Trophoblast cell (in vitro differentiated cells and primary cell): ENCODE measurements around the gene SLC38A8.

ENCODE experiments used
- DNase-seq, 2 donors: peaks; one replicate each; pipeline ENCODE4 v3.0.0-alpha.2; 2016
- H2AFZ ChIP-seq: 2 replicates; pipeline ENCODE4 v1.6.1; 2013; ENCODE audit warnings: low read length, moderate library complexity, mild to moderate bottlenecking; ENCODE audit not compliant: insufficient read depth, poor library complexity
- H2AK5ac ChIP-seq: 2 replicates; pipeline ENCODE4 v1.6.1; 2013; ENCODE audit warnings: mild to moderate bottlenecking, low read length
- H2BK120ac ChIP-seq: 2 replicates; pipeline ENCODE4 v1.6.1; 2013; ENCODE audit warnings: low read length, mild to moderate bottlenecking, moderate library complexity; ENCODE audit not compliant: insufficient read depth, poor library complexity
- H2BK12ac ChIP-seq: 2 replicates; pipeline ENCODE4 v1.6.1; 2013; ENCODE audit warnings: mild to moderate bottlenecking, low read length, moderate library complexity
- H2BK5ac ChIP-seq: 2 replicates; pipeline ENCODE4 v1.6.1; 2013; ENCODE audit warnings: low read length, low read depth, moderate library complexity, mild to moderate bottlenecking; ENCODE audit not compliant: poor library complexity
- H3K14ac ChIP-seq: 2 replicates; pipeline ENCODE4 v1.6.1; 2013; ENCODE audit warnings: mild to moderate bottlenecking, low read length
- H3K18ac ChIP-seq: 2 replicates; pipeline ENCODE4 v1.6.1; 2013; ENCODE audit warnings: mild to moderate bottlenecking, low read length
- H3K23ac ChIP-seq: 2 replicates; pipeline ENCODE4 v1.6.1; 2013; ENCODE audit warnings: low read length
- H3K27ac ChIP-seq: 2 replicates; pipeline ENCODE4 v1.5.1; 2013; ENCODE audit warnings: low read depth, mild to moderate bottlenecking, inconsistent platforms, low read length, moderate library complexity
- H3K27me3 ChIP-seq: 2 replicates; pipeline ENCODE4 v1.6.1; 2013; ENCODE audit warnings: inconsistent platforms, mild to moderate bottlenecking, low read length, moderate library complexity; ENCODE audit not compliant: insufficient read depth
- H3K36me3 ChIP-seq, 2 experiments: 1 replicate in 1 of 2; 2 replicates in 1 of 2; pipeline ENCODE4 v1.6.1; 2013; ENCODE audit warnings: low read length in 2 of 2, mild to moderate bottlenecking in 2 of 2, moderate library complexity in 1 of 2; ENCODE audit not compliant: insufficient read depth in 2 of 2, control insufficient read depth in 1 of 2
- H3K4ac ChIP-seq: 2 replicates; pipeline ENCODE4 v1.6.1; 2013; ENCODE audit warnings: low read depth, mild to moderate bottlenecking, low read length, moderate library complexity
- H3K4me1 ChIP-seq, 2 experiments: 1 replicate in 1 of 2; 2 replicates in 1 of 2; pipeline ENCODE4 v1.6.1; 2013; ENCODE audit warnings: low read length in 2 of 2, mild to moderate bottlenecking in 2 of 2, moderate library complexity in 1 of 2; ENCODE audit not compliant: insufficient read depth in 2 of 2, control insufficient read depth in 1 of 2
- H3K4me2 ChIP-seq: 2 replicates; pipeline ENCODE4 v1.6.1; 2013; ENCODE audit warnings: inconsistent platforms, mild to moderate bottlenecking, low read length, moderate library complexity
- H3K4me3 ChIP-seq: 2 replicates; pipeline ENCODE4 v1.5.1; 2013; ENCODE audit warnings: mild to moderate bottlenecking, low read depth, low read length, inconsistent platforms
- H3K79me1 ChIP-seq: one replicate; pipeline ENCODE4 v1.6.1; 2013; ENCODE audit warnings: low read length
- H3K79me2 ChIP-seq: 2 replicates; pipeline ENCODE4 v1.6.1; 2013; ENCODE audit warnings: low read length, mild to moderate bottlenecking; ENCODE audit not compliant: control insufficient read depth, insufficient read depth, poor library complexity
- H3K9ac ChIP-seq: 2 replicates; pipeline ENCODE4 v1.6.1; 2013; ENCODE audit warnings: mild to moderate bottlenecking, low read length
- H3K9me3 ChIP-seq: 2 replicates; pipeline ENCODE4 v1.6.1; 2013; ENCODE audit warnings: low read depth, mild to moderate bottlenecking, control low read depth, inconsistent platforms, low read length; ENCODE audit not compliant: insufficient read depth
- H4K12ac ChIP-seq: 2 replicates; pipeline ENCODE4 v1.6.1; 2013; ENCODE audit warnings: low read depth, mild to moderate bottlenecking, low read length, moderate library complexity
- H4K8ac ChIP-seq: 2 replicates; pipeline ENCODE4 v1.6.1; 2013; ENCODE audit warnings: low read depth, mild to moderate bottlenecking, low read length, moderate library complexity
- H4K91ac ChIP-seq: one replicate; pipeline ENCODE4 v1.6.1; 2013; ENCODE audit warnings: low read depth, mild to moderate bottlenecking, low read length, moderate library complexity
- WGBS: extraction: QIAGEN DNeasy Blood & Tissue Kit; methylation state at CpG from one replicate; pipeline ENCODE4 v1.1.7; 2013; ENCODE audit warnings: missing lambda C conversion rate; ENCODE audit not compliant: insufficient read length, insufficient coverage; ENCODE audit errors: extremely low coverage; 5-methylcytosine and 5-hydroxymethylcytosine counted together

SLC38A8 gene

DNA sequence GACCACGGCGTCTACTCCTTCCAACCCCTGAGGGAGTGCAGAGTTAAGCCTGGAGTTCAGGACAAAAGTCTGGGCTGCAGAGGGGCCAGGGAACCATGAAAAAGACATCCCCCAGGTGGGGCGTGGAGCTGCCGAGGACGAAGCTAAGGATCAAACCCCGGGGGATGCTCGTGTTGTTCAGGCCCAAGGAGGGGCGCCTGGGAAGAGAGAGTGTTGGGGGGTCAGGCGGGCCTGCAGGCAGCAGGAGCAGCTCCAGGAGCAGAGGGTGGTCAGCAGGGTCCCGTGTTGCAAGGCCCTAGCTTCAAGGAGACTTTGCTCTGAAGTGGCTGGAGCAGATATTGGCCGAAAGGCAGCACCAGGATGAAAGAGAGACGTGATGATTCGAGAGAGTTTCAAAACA, 47.9 kb downstream of the SLC38A8 start:
- no peaks in the 10 kb centered on the region for H3K36me3 ChIP-seq
- no peaks in the 10 kb centered on the region for H3K79me1 ChIP-seq
- no peak overlapping the region for H3K4me3 ChIP-seq
- H2AK5ac ChIP-seq: no peak overlapping the region
- no peaks in the 10 kb centered on the region for H3K27me3 ChIP-seq
- no peak overlapping the region for H3K18ac ChIP-seq
- H3K4ac ChIP-seq: no peak overlapping the region
- H4K12ac ChIP-seq: no peak overlapping the region
- peaks cover 4% of the 10 kb centered on the region for H3K9me3 ChIP-seq
- H3K9ac ChIP-seq: no peak overlapping the region
- H4K91ac ChIP-seq: no peak overlapping the region
- H3K4me1 ChIP-seq: no peaks in the 10 kb centered on the region
- H3K79me2 ChIP-seq: no peaks in the 10 kb centered on the region
- DNase-seq: no peak
- H3K14ac ChIP-seq: no peak overlapping the region
- H4K8ac ChIP-seq: no peak overlapping the region
- H2BK5ac ChIP-seq: no peak overlapping the region
- no peak overlapping the region for H2BK120ac ChIP-seq
- no peak overlapping the region for H2AFZ ChIP-seq
- H2BK12ac ChIP-seq: no peak overlapping the region
- H3K4me2 ChIP-seq: no peak overlapping the region
- no peak overlapping the region for H3K23ac ChIP-seq
- WGBS: no CpG with 5 or more reads among the region's 13 CpGs
- H3K27ac ChIP-seq: no peak overlapping the region

DNA sequence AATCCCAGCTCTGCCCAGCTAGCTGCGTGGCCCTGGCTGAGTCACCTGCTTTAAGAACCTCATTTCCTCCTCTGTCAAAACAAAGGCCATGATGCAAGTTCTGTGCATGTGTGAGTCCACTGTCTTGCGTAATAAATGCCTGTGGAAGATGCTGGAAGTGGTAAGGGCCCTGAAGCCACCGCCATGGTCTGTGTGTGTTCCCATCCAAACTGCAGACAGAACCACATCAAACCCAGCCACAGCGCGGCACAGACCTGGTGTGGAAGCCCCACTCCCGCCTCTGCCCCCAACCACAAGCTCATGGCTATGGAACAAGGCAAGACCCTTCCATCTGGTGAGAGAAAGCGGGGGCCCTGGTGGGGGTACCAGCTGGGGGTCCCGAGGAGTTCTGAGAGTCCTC, 48.5 kb downstream of the SLC38A8 start:
- H2AFZ ChIP-seq: no peak overlapping the region
- H4K91ac ChIP-seq: no peak overlapping the region
- H3K4me1 ChIP-seq: no peaks in the 10 kb centered on the region
- H2AK5ac ChIP-seq: no peak overlapping the region
- no peaks in the 10 kb centered on the region for H3K79me2 ChIP-seq
- WGBS: no CpG with 5 or more reads among the region's 8 CpGs
- H3K79me1 ChIP-seq: no peaks in the 10 kb centered on the region
- H3K27me3 ChIP-seq: no peaks in the 10 kb centered on the region
- peaks cover 4% of the 10 kb centered on the region for H3K9me3 ChIP-seq
- no peak overlapping the region for H3K18ac ChIP-seq
- H4K8ac ChIP-seq: no peak overlapping the region
- no peak overlapping the region for H3K23ac ChIP-seq
- peak; percentile 75 to 91 for DNase-seq
- H2BK5ac ChIP-seq: no peak overlapping the region
- no peak overlapping the region for H3K4me3 ChIP-seq
- H3K4me2 ChIP-seq: no peak overlapping the region
- no peak overlapping the region for H4K12ac ChIP-seq
- H2BK12ac ChIP-seq: no peak overlapping the region
- no peaks in the 10 kb centered on the region for H3K36me3 ChIP-seq
- no peak overlapping the region for H3K9ac ChIP-seq
- no peak overlapping the region for H3K14ac ChIP-seq
- no peak overlapping the region for H2BK120ac ChIP-seq
- H3K27ac ChIP-seq: no peak overlapping the region
- no peak overlapping the region for H3K4ac ChIP-seq

DNA sequence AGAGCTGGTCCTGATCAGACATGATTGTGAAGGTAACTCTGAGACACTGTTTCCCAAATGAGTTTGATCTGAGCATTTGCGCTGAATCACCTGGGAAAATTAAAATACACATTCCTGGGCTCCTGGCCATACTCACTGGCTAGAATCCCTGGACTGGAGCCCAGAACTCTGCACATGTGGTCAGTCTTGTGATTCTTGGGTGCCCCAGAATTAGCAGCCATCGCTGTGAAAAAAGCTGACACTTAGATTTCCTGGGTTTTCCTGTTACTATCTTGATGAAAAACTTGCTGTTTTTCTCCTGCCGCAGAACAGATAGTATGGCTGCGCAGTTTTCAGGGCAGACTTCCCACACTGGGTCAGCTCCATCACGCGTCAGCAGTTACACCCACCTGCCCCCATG, 50.0 kb downstream of the SLC38A8 start:
- no CpG with 5 or more reads among the region's 6 CpGs for WGBS
- no peaks in the 10 kb centered on the region for H3K79me1 ChIP-seq

DNA sequence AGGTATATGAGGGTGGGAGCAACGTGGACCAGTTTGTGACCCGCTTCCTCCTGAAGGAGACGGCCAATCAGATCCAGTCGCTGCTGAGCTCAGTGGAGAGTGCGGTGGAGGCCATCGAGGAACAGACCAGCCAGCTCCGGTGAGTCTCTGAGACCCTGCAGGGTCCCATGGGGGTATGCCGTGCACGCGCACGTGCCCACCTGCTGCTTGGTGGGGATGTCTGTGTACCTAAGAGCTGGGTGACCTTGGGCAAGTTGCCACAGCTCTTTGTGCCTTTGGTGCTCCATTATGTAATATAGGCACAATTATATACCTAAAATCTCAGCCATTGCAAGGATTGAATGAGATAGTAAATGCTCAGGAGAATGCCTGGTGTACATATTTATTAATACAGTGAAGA, 52.1 kb downstream of the SLC38A8 start:
- WGBS: no CpG with 5 or more reads among the region's 11 CpGs
- H2BK12ac ChIP-seq: no peak overlapping the region
- DNase-seq: no peak
- H3K79me2 ChIP-seq: no peaks in the 10 kb centered on the region
- no peak overlapping the region for H3K9ac ChIP-seq
- no peak overlapping the region for H2AK5ac ChIP-seq
- no peak overlapping the region for H2BK5ac ChIP-seq
- H3K4ac ChIP-seq: no peak overlapping the region
- H2BK120ac ChIP-seq: no peak overlapping the region
- H4K91ac ChIP-seq: no peak overlapping the region
- no peak overlapping the region for H3K27ac ChIP-seq
- H2AFZ ChIP-seq: no peak overlapping the region
- H3K4me2 ChIP-seq: no peak overlapping the region
- H3K4me3 ChIP-seq: no peak overlapping the region
- no peak overlapping the region for H4K12ac ChIP-seq
- no peaks in the 10 kb centered on the region for H3K79me1 ChIP-seq
- H3K36me3 ChIP-seq: no peaks in the 10 kb centered on the region
- no peak overlapping the region for H3K18ac ChIP-seq
- no peak overlapping the region for H3K14ac ChIP-seq
- no peak overlapping the region for H3K23ac ChIP-seq
- H3K9me3 ChIP-seq: peaks cover 2% of the 10 kb centered on the region
- no peak overlapping the region for H4K8ac ChIP-seq
- H3K4me1 ChIP-seq: no peaks in the 10 kb centered on the region
- no peaks in the 10 kb centered on the region for H3K27me3 ChIP-seq

More for the DNA sequence above, 50.0 kb downstream of the SLC38A8 start:
- no peak overlapping the region for H3K9ac ChIP-seq
- H3K27me3 ChIP-seq: no peaks in the 10 kb centered on the region
- H3K18ac ChIP-seq: no peak overlapping the region
- no peak overlapping the region for H3K27ac ChIP-seq
- H4K12ac ChIP-seq: no peak overlapping the region
- H2AK5ac ChIP-seq: no peak overlapping the region
- peaks cover 4% of the 10 kb centered on the region for H3K9me3 ChIP-seq
- DNase-seq: no peak
- no peak overlapping the region for H2BK12ac ChIP-seq
- H3K14ac ChIP-seq: no peak overlapping the region
- no peak overlapping the region for H4K91ac ChIP-seq
- no peak overlapping the region for H3K4me2 ChIP-seq
- no peaks in the 10 kb centered on the region for H3K36me3 ChIP-seq
- no peak overlapping the region for H3K4me3 ChIP-seq
- no peaks in the 10 kb centered on the region for H3K79me2 ChIP-seq
- no peak overlapping the region for H3K4ac ChIP-seq
- H2BK120ac ChIP-seq: no peak overlapping the region
- no peak overlapping the region for H4K8ac ChIP-seq
- H2BK5ac ChIP-seq: no peak overlapping the region
- H2AFZ ChIP-seq: no peak overlapping the region
- H3K23ac ChIP-seq: no peak overlapping the region
- no peaks in the 10 kb centered on the region for H3K4me1 ChIP-seq
